GM12878 (cell line): Measurements from ENCODE around the gene ETV7. TPM values are rescaled to one million over a fixed set of nuclear protein-coding genes. Genes with fewer than 3 reads are reported as not detected.

ENCODE experiments used
- ATAC-seq: fragments of 200-7000 bp; cut with Tn5 transposase; 3 replicates; pipeline ENCODE4 v1.9.1; 2020; ENCODE audit warnings: mild to moderate bottlenecking, moderate library complexity
- BruUV-seq: library from RNA; stranded (reverse); fragments of 400-500 nt; replicated peaks from 2 replicates; lab custom pipeline; 2021; lab: Mats Ljungman, UMichigan
- CTCF ChIA-PET: fragments of 300-600 bp; sonication (Branson Sonifier 250); formaldehyde crosslinking; extraction: SDS; loops from one replicate; lab custom pipeline; 2021; ENCODE audit warnings: inconsistent platforms; lab: Yijun Ruan, JAX
- POLR2A ChIA-PET: fragments of 350-600 bp; formaldehyde crosslinking; extraction: SDS; loops from one replicate; lab custom pipeline; 2021; ENCODE audit warnings: inconsistent platforms; lab: Charles Lee
- RAD21 ChIA-PET: fragments of 300-600 bp; sonication (Branson Sonifier 250); formaldehyde crosslinking; loops from one replicate; lab custom pipeline; 2023; ENCODE audit warnings: antibody characterized with exemption; ENCODE audit not compliant: unreplicated experiment; lab: Charles Lee
- SMC1A ChIA-PET: fragments of 300-600 bp; sonication (Branson Sonifier 250); formaldehyde crosslinking; loops from one replicate; lab custom pipeline; 2023; ENCODE audit not compliant: unreplicated experiment, uncharacterized antibody; lab: Charles Lee
- DNase-seq: peaks from one replicate; pipeline ENCODE4 v3.0.0-alpha.2; 2011; ENCODE audit warnings: low read depth, low spot score
- FAIRE-seq: peaks from 3 replicates; lab custom pipeline; 2011; peaks lifted over from hg19 to GRCh38; lab: Jason Lieb, UNC
- H2AFZ ChIP-seq: 2 replicates; pipeline ENCODE4 v1.6.0; 2011; ENCODE audit warnings: low read depth, low read length, control low read depth; ENCODE audit not compliant: control insufficient read depth
- H3K27ac ChIP-seq: 2 replicates; pipeline ENCODE4 v1.5.1; 2011; ENCODE audit warnings: control low read depth; ENCODE audit not compliant: control insufficient read depth, insufficient read depth
- H3K27me3 ChIP-seq, 2 experiments: replicated peaks in 1 of 2; 2 replicates each; pipeline versions ENCODE4 v1.6.0 to v1.6.1; 2011; ENCODE audit warnings: low read length in 1 of 2; ENCODE audit not compliant: control insufficient read depth in 2 of 2, insufficient read depth in 2 of 2
- H3K36me3 ChIP-seq, 2 experiments: 2 replicates each; pipeline ENCODE4 v1.5.1; 2011; ENCODE audit warnings: low read length in 1 of 2; ENCODE audit not compliant: control insufficient read depth in 2 of 2, insufficient read depth in 2 of 2
- H3K4me1 ChIP-seq: 2 replicates; pipeline ENCODE4 v1.6.1; 2011; ENCODE audit warnings: mild to moderate bottlenecking, low read length, moderate library complexity, mixed read lengths; ENCODE audit not compliant: control insufficient read depth, insufficient read depth
- H3K4me2 ChIP-seq: 2 replicates; pipeline ENCODE4 v1.6.0; 2011; ENCODE audit warnings: control low read depth; ENCODE audit not compliant: control insufficient read depth, insufficient read depth
- H3K4me3 ChIP-seq: fragments of 200-600 bp; sonication (generic); 2 replicates; pipeline ENCODE4 v1.5.1; 2016
- H3K79me2 ChIP-seq: 2 replicates; pipeline ENCODE4 v1.6.0; 2011; ENCODE audit warnings: low read length; ENCODE audit not compliant: control insufficient read depth, insufficient read depth
- H3K9ac ChIP-seq: 2 replicates; pipeline ENCODE4 v1.8.0; 2011; ENCODE audit warnings: low read length, control low read depth, mixed read lengths; ENCODE audit not compliant: control insufficient read depth, insufficient read depth
- H3K9me3 ChIP-seq: replicated peaks from 3 replicates; pipeline ENCODE4 v1.5.1; 2011; ENCODE audit warnings: mild to moderate bottlenecking, low read length; ENCODE audit not compliant: control insufficient read depth, insufficient read depth
- H4K20me1 ChIP-seq: 2 replicates; pipeline ENCODE4 v1.6.0; 2011; ENCODE audit not compliant: control insufficient read depth, insufficient read depth
- GABPA ChIP-seq: IDR thresholded peaks from 2 replicates; pipeline ENCODE4 v1.6.1; 2014; ENCODE audit warnings: antibody characterized with exemption, low read depth, mild to moderate bottlenecking, inconsistent platforms
- IKZF1 ChIP-seq: fragments of 450-650 bp; conservative IDR thresholded peaks from 2 replicates; pipeline ENCODE4 v1.6.1; 2017; ENCODE audit warnings: antibody characterized with exemption, mild to moderate bottlenecking
- IRF5 ChIP-seq: fragments of 450-650 bp; IDR thresholded peaks from 2 replicates; pipeline ENCODE4 v1.6.1; 2017; ENCODE audit warnings: borderline replicate concordance
- JUND ChIP-seq: IDR thresholded peaks from 2 replicates; pipeline ENCODE4 v1.6.1; 2012; ENCODE audit warnings: low read depth, mild to moderate bottlenecking, low read length, improper control_type of control experiment, moderate library complexity
- KAT2A ChIP-seq: conservative IDR thresholded peaks from 2 replicates; pipeline ENCODE4 v1.6.1; 2011; ENCODE audit warnings: low read depth, low read length; ENCODE audit not compliant: control insufficient read depth
- KLF5 ChIP-seq: fragments of 450-650 bp; IDR thresholded peaks from 2 replicates; pipeline ENCODE4 v1.6.1; 2014; ENCODE audit warnings: mild to moderate bottlenecking; ENCODE audit not compliant: partially characterized antibody
- MEF2B ChIP-seq: fragments of 450-650 bp; IDR thresholded peaks from 2 replicates; pipeline ENCODE4 v1.6.1; 2018; ENCODE audit warnings: mild to moderate bottlenecking, moderate library complexity; ENCODE audit not compliant: partially characterized antibody, poor library complexity, severe bottlenecking
- NBN ChIP-seq: fragments of 450-650 bp; IDR thresholded peaks from 2 replicates; pipeline ENCODE4 v1.6.1; 2016
- POLR2AphosphoS5 ChIP-seq: IDR thresholded peaks from 2 replicates; pipeline ENCODE4 v1.6.1; 2011; ENCODE audit warnings: mild to moderate bottlenecking, low read length, inconsistent platforms
- RB1 ChIP-seq: fragments of 450-650 bp; formaldehyde crosslinking; IDR thresholded peaks from 2 replicates; pipeline ENCODE4 v1.6.1; 2017; ENCODE audit warnings: mild to moderate bottlenecking, borderline replicate concordance
- RCOR1 ChIP-seq: conservative IDR thresholded peaks from 2 replicates; pipeline ENCODE4 v1.6.1; 2012; ENCODE audit warnings: low read depth, low read length, improper control_type of control experiment
- RELB ChIP-seq: fragments of 450-650 bp; IDR thresholded peaks from 2 replicates; pipeline ENCODE4 v1.6.1; 2017; ENCODE audit warnings: low read depth, mild to moderate bottlenecking, moderate library complexity
- SMAD5 ChIP-seq: IDR thresholded peaks from 2 replicates; pipeline ENCODE4 v1.6.1; 2016; ENCODE audit warnings: antibody characterized with exemption, low read depth
- SMARCA5 ChIP-seq: fragments of 450-650 bp; IDR thresholded peaks from 2 replicates; pipeline ENCODE4 v1.6.1; 2017; ENCODE audit warnings: mild to moderate bottlenecking
- SREBF1 ChIP-seq: IDR thresholded peaks from 2 replicates; pipeline ENCODE4 v1.6.1; 2012; ENCODE audit warnings: mild to moderate bottlenecking, low read length
- STAT1 ChIP-seq: fragments of 450-650 bp; conservative IDR thresholded peaks from 2 replicates; pipeline ENCODE4 v1.6.1; 2014; ENCODE audit warnings: antibody characterized with exemption, mild to moderate bottlenecking
- SUPT20H ChIP-seq: IDR thresholded peaks from 2 replicates; pipeline ENCODE4 v1.6.1; 2011; ENCODE audit warnings: low read depth, mild to moderate bottlenecking, low read length, moderate library complexity, borderline replicate concordance; ENCODE audit not compliant: control insufficient read depth
- TBL1XR1 ChIP-seq: IDR thresholded peaks from 2 replicates; pipeline ENCODE4 v1.6.1; 2012; ENCODE audit warnings: low read depth, low read length, improper control_type of control experiment
- ZNF622 ChIP-seq: fragments of 450-650 bp; IDR thresholded peaks from 2 replicates; pipeline ENCODE4 v1.6.1; 2017; ENCODE audit warnings: mild to moderate bottlenecking, inconsistent platforms
- WGBS: methylation state at CpG from one replicate; pipeline ENCODE4 v1.1.6; 2016; ENCODE audit warnings: low lambda C conversion rate; ENCODE audit not compliant: insufficient replicate concordance, insufficient coverage; ENCODE audit errors: missing lambda C conversion rate; 5-methylcytosine and 5-hydroxymethylcytosine counted together
- in situ Hi-C: fragments of 300-500 bp; cut with MboI; formaldehyde crosslinking; loops from 9 replicates; pipeline ENCODE4 v1.14.3; 2018; ENCODE audit warnings: mixed read lengths
- intact Hi-C: fragments of 100-400 bp; cut with micrococcal nuclease; formaldehyde crosslinking; loops from one replicate; pipeline ENCODE4 v1.14.2; 2022; ENCODE audit not compliant: unreplicated experiment
- polyA plus RNA-seq, 11 experiments: library from polyadenylated mRNA; depleted of rRNA in 4 of 11; unstranded in 6 of 11; stranded (reverse) in 5 of 11; fragments of >200 nt; fragmentation: Nextera tagmentation in 4 of 11; fragmentation: Illumina TruSeq in 1 of 11; extraction: Ambion mirVana in 4 of 11; extraction: Trizol in 1 of 11; gene quantifications; 1 replicate in 1 of 11; 2 replicates in 10 of 11; pipeline versions ENCODE4 v1.2.1 to v1.2.3, GENCODE V29; 2011 to 2016; ENCODE audit warnings: inconsistent platforms in 2 of 11, missing spikeins in 2 of 11, low read depth in 1 of 11
- total RNA-seq, 4 experiments: library from RNA; depleted of rRNA in 3 of 4; stranded (reverse); fragments of >200 nt in 3 of 4; fragmentation: Illumina TruSeq in 1 of 4; extraction: Trizol in 1 of 4; gene quantifications; 2 replicates each; pipeline versions ENCODE4 v1.2.1 to v1.2.3, GENCODE V29; 2013 to 2021

ETV7 gene
- total and polyA plus RNA-seq, 10 of the 15 experiments (the other 5 are each of a cell fraction or from before 2014, with no cell fraction given): 0.04 to 1.8 (median 1.3) TPM

- Histone ChIP-seq H3K27me3 (peaks cover 0 to 3% of the 10 kb centered on the region in 2 experiments; a peak in 1 of 4 replicates), H3K9ac (no peak within 1 kb of the TSS), H3K79me2 (no peaks in the 10 kb centered on the region), H4K20me1 (no peaks in the 10 kb centered on the region), H3K4me1 (peaks cover 39% of the 10 kb centered on the region), H3K36me3 (no peaks in the 10 kb centered on the region), H3K9me3 (no peaks in the 10 kb centered on the region), H2AFZ (no peak within 1 kb of the TSS), H3K27ac (no peak within 1 kb of the TSS), H3K4me2 (peak within 1 kb of the TSS; percentile 75), H3K4me3 (no peak within 1 kb of the TSS)
- peak; percentile 63 for ATAC-seq
- intact Hi-C loops (loop anchor here (5.0 kb wide), 1 partner anchor 35 kb away; no protein-coding TSS in a partner anchor), in situ Hi-C loops (no loop called here)
- RAD21 ChIA-PET: interaction anchor here (1.1 to 11.6 kb wide), 10 partner anchors 9 to 36 kb away, joined by 3 to 311 read pairs (median 5); no protein-coding TSS in a partner anchor
- DNase-seq: no peak
- CTCF ChIA-PET: interaction anchor here (0.6 to 19.9 kb wide), 12 partner anchors 10 to 423 kb away, joined by 3 to 483 read pairs (median 3); partner anchors contain the start of gene MAPK14
- 7% methylated on average over 3 of the region's 3 CpGs for WGBS
- no peak for FAIRE-seq
- BruUV-seq: no TSS peak
- SMC1A ChIA-PET: interaction anchor here (0.5 to 13.7 kb wide), 10 partner anchors 9 to 449 kb away, joined by 3 to 386 read pairs (median 4); no protein-coding TSS in a partner anchor
- POLR2A ChIA-PET: interaction anchor here (0.5 to 6.0 kb wide), 8 partner anchors 9 to 985 kb away, joined by 3 to 44 read pairs (median 6); partner anchors contain the start of gene MAPK14
- no peak for TF ChIP-seq JUND
- TF ChIP-seq RB1: no peak
- no peak for TF ChIP-seq ZNF622
- no peak for TF ChIP-seq KLF5
- TF ChIP-seq TBL1XR1: no peak
- no peak for TF ChIP-seq GABPA
- peak; percentile 77 for TF ChIP-seq IKZF1
- TF ChIP-seq SMARCA5: 0 out of 2 replicates have a peak, but pooled peaks have one; percentile 7
- TF ChIP-seq RCOR1: no peak
- no peak for TF ChIP-seq MEF2B
- peak; percentile 69 for TF ChIP-seq RELB
- no peak for TF ChIP-seq SMAD5
- TF ChIP-seq POLR2AphosphoS5: no peak
- no peak for TF ChIP-seq SREBF1
- TF ChIP-seq IRF5: no peak
- TF ChIP-seq SUPT20H: no peak
- no peak for TF ChIP-seq KAT2A
- no peak for TF ChIP-seq STAT1
- no peak; the same call in 1 of the 2 replicates for TF ChIP-seq NBN
Observed at GRCh38 chr6:36336779-36337241, 50.7 kb downstream of the ETV7 start, which contains the start of gene BNIP5. Gene BNIP5 (minus strand): TSS chr6:36336888. CDS start chr6:36330690, 6,198 bp downstream.
